GM12878 (cell line): Measurements from ENCODE around the gene SPPL3. TPM values are rescaled to one million over a fixed set of nuclear protein-coding genes. Genes with fewer than 3 reads are reported as not detected.
A peak's percentile ranks its signal among the peaks of the same experiment; 100 is the strongest.

Source experiments
- ATAC-seq: fragments of 200-7000 bp; cut with Tn5 transposase; 3 replicates; pipeline ENCODE4 v1.9.1; 2020; ENCODE audit warnings: mild to moderate bottlenecking, moderate library complexity
- BruUV-seq: library from RNA; stranded (reverse); fragments of 400-500 nt; replicated peaks from 2 replicates; lab custom pipeline; 2021; lab: Mats Ljungman, UMichigan
- CTCF ChIA-PET: fragments of 300-600 bp; sonication (Branson Sonifier 250); formaldehyde crosslinking; extraction: SDS; loops from one replicate; lab custom pipeline; 2021; ENCODE audit warnings: inconsistent platforms; lab: Yijun Ruan, JAX
- POLR2A ChIA-PET: fragments of 350-600 bp; formaldehyde crosslinking; extraction: SDS; loops from one replicate; lab custom pipeline; 2021; ENCODE audit warnings: inconsistent platforms; lab: Charles Lee
- RAD21 ChIA-PET: fragments of 300-600 bp; sonication (Branson Sonifier 250); formaldehyde crosslinking; loops from one replicate; lab custom pipeline; 2023; ENCODE audit warnings: antibody characterized with exemption; ENCODE audit not compliant: unreplicated experiment; lab: Charles Lee
- SMC1A ChIA-PET: fragments of 300-600 bp; sonication (Branson Sonifier 250); formaldehyde crosslinking; loops from one replicate; lab custom pipeline; 2023; ENCODE audit not compliant: unreplicated experiment, uncharacterized antibody; lab: Charles Lee
- DNase-seq: peaks from one replicate; pipeline ENCODE4 v3.0.0-alpha.2; 2011; ENCODE audit warnings: low read depth, low spot score
- FAIRE-seq: peaks from 3 replicates; lab custom pipeline; 2011; peaks lifted over from hg19 to GRCh38; lab: Jason Lieb, UNC
- H2AFZ ChIP-seq: 2 replicates; pipeline ENCODE4 v1.6.0; 2011; ENCODE audit warnings: low read depth, low read length, control low read depth; ENCODE audit not compliant: control insufficient read depth
- H3K27ac ChIP-seq: 2 replicates; pipeline ENCODE4 v1.5.1; 2011; ENCODE audit warnings: control low read depth; ENCODE audit not compliant: control insufficient read depth, insufficient read depth
- H3K27me3 ChIP-seq, 2 experiments: replicated peaks in 1 of 2; 2 replicates each; pipeline versions ENCODE4 v1.6.0 to v1.6.1; 2011; ENCODE audit warnings: low read length in 1 of 2; ENCODE audit not compliant: control insufficient read depth in 2 of 2, insufficient read depth in 2 of 2
- H3K36me3 ChIP-seq, 2 experiments: 2 replicates each; pipeline ENCODE4 v1.5.1; 2011; ENCODE audit warnings: low read length in 1 of 2; ENCODE audit not compliant: control insufficient read depth in 2 of 2, insufficient read depth in 2 of 2
- H3K4me1 ChIP-seq: 2 replicates; pipeline ENCODE4 v1.6.1; 2011; ENCODE audit warnings: mild to moderate bottlenecking, low read length, moderate library complexity, mixed read lengths; ENCODE audit not compliant: control insufficient read depth, insufficient read depth
- H3K4me2 ChIP-seq: 2 replicates; pipeline ENCODE4 v1.6.0; 2011; ENCODE audit warnings: control low read depth; ENCODE audit not compliant: control insufficient read depth, insufficient read depth
- H3K4me3 ChIP-seq: fragments of 200-600 bp; sonication (generic); 2 replicates; pipeline ENCODE4 v1.5.1; 2016
- H3K79me2 ChIP-seq: 2 replicates; pipeline ENCODE4 v1.6.0; 2011; ENCODE audit warnings: low read length; ENCODE audit not compliant: control insufficient read depth, insufficient read depth
- H3K9ac ChIP-seq: 2 replicates; pipeline ENCODE4 v1.8.0; 2011; ENCODE audit warnings: low read length, control low read depth, mixed read lengths; ENCODE audit not compliant: control insufficient read depth, insufficient read depth
- H3K9me3 ChIP-seq: replicated peaks from 3 replicates; pipeline ENCODE4 v1.5.1; 2011; ENCODE audit warnings: mild to moderate bottlenecking, low read length; ENCODE audit not compliant: control insufficient read depth, insufficient read depth
- H4K20me1 ChIP-seq: 2 replicates; pipeline ENCODE4 v1.6.0; 2011; ENCODE audit not compliant: control insufficient read depth, insufficient read depth
- ASH2L ChIP-seq: fragments of 300-600, 200-600 bp; sonication (generic); IDR thresholded peaks from 2 replicates; pipeline ENCODE4 v1.6.1; 2017; ENCODE audit warnings: low read depth, mild to moderate bottlenecking, borderline replicate concordance
- ATF7 ChIP-seq: fragments of 450-650 bp; IDR thresholded peaks from 2 replicates; pipeline ENCODE4 v1.6.1; 2016; ENCODE audit warnings: low read depth, mild to moderate bottlenecking
- CEBPZ ChIP-seq: fragments of 150-350 bp; IDR thresholded peaks from 2 replicates; pipeline ENCODE4 v1.6.1; 2016; ENCODE audit warnings: low read depth, low read length
- CHD4 ChIP-seq: fragments of 200-600 bp; sonication (generic); IDR thresholded peaks from 2 replicates; pipeline ENCODE4 v1.6.1; 2016; ENCODE audit warnings: mild to moderate bottlenecking
- EED ChIP-seq: sonication (generic); IDR thresholded peaks from 2 replicates; pipeline ENCODE4 v1.6.1; 2016; ENCODE audit warnings: antibody characterized with exemption, low read depth
- JUNB ChIP-seq: IDR thresholded peaks from 2 replicates; pipeline ENCODE4 v1.6.1; 2016; ENCODE audit warnings: antibody characterized with exemption, mild to moderate bottlenecking
- NFIC ChIP-seq: IDR thresholded peaks from 2 replicates; pipeline ENCODE4 v1.6.1; 2012; ENCODE audit warnings: low read depth, mild to moderate bottlenecking, inconsistent platforms, low read length, moderate library complexity
- RCOR1 ChIP-seq: conservative IDR thresholded peaks from 2 replicates; pipeline ENCODE4 v1.6.1; 2012; ENCODE audit warnings: low read depth, low read length, improper control_type of control experiment
- WGBS: methylation state at CpG from one replicate; pipeline ENCODE4 v1.1.6; 2016; ENCODE audit warnings: low lambda C conversion rate; ENCODE audit not compliant: insufficient replicate concordance, insufficient coverage; ENCODE audit errors: missing lambda C conversion rate; 5-methylcytosine and 5-hydroxymethylcytosine counted together
- in situ Hi-C: fragments of 300-500 bp; cut with MboI; formaldehyde crosslinking; loops from 9 replicates; pipeline ENCODE4 v1.14.3; 2018; ENCODE audit warnings: mixed read lengths
- intact Hi-C: fragments of 100-400 bp; cut with micrococcal nuclease; formaldehyde crosslinking; loops from one replicate; pipeline ENCODE4 v1.14.2; 2022; ENCODE audit not compliant: unreplicated experiment
- polyA plus RNA-seq, 11 experiments: library from polyadenylated mRNA; depleted of rRNA in 4 of 11; unstranded in 6 of 11; stranded (reverse) in 5 of 11; fragments of >200 nt; fragmentation: Nextera tagmentation in 4 of 11; fragmentation: Illumina TruSeq in 1 of 11; extraction: Ambion mirVana in 4 of 11; extraction: Trizol in 1 of 11; gene quantifications; 1 replicate in 1 of 11; 2 replicates in 10 of 11; pipeline versions ENCODE4 v1.2.1 to v1.2.3, GENCODE V29; 2011 to 2016; ENCODE audit warnings: inconsistent platforms in 2 of 11, missing spikeins in 2 of 11, low read depth in 1 of 11
- total RNA-seq, 4 experiments: library from RNA; depleted of rRNA in 3 of 4; stranded (reverse); fragments of >200 nt in 3 of 4; fragmentation: Illumina TruSeq in 1 of 4; extraction: Trizol in 1 of 4; gene quantifications; 2 replicates each; pipeline versions ENCODE4 v1.2.1 to v1.2.3, GENCODE V29; 2013 to 2021

The SPPL3 gene
- total and polyA plus RNA-seq, 10 of the 15 experiments (the other 5 are each of a cell fraction or from before 2014, with no cell fraction given) = 4.3 to 45.5 (median 11.7) TPM

- Histone ChIP-seq H2AFZ (peak overlapping the region; percentile 58), H4K20me1 (no peaks in the 10 kb centered on the region), H3K27me3 (no peaks in the 10 kb centered on the region), H3K36me3 (no peaks in the 10 kb centered on the region), H3K4me2 (0 out of 2 replicates have a peak overlapping the region, but pooled peaks have one; percentile 12), H3K9me3 (no peaks in the 10 kb centered on the region), H3K27ac (no peak overlapping the region), H3K4me3 (no peak overlapping the region), H3K79me2 (no peaks in the 10 kb centered on the region), H3K4me1 (peaks cover 3% of the 10 kb centered on the region; the same call in 1 of the 2 replicates), H3K9ac (no peak overlapping the region)
- ChIA-PET RAD21 (interaction anchor here (1.2 to 4.0 kb wide), 2 partner anchors 62 kb away, joined by 3 to 14 read pairs; no protein-coding TSS in a partner anchor), POLR2A (interaction anchor here (0.6 to 1.0 kb wide), 3 partner anchors 10 to 18 kb away, joined by 3 read pairs; no protein-coding TSS in a partner anchor), SMC1A (interaction anchor here (1.0 to 4.9 kb wide), 8 partner anchors 18 to 212 kb away, joined by 3 to 19 read pairs (median 4); no protein-coding TSS in a partner anchor), CTCF (interaction anchor here (0.6 to 1.2 kb wide), 3 partner anchors 17 to 480 kb away, joined by 3 read pairs; no protein-coding TSS in a partner anchor)
- in situ Hi-C loops = no loop called here
- 0% methylated on average over 5 of the region's 5 CpGs for WGBS
- intact Hi-C loops = no loop called here
- no TSS peak for BruUV-seq
- FAIRE-seq (no peak), ATAC-seq (peak; percentile 88), DNase-seq (no peak)
- TF ChIP-seq JUNB = peak; percentile 66
- TF ChIP-seq ATF7 = 0 out of 2 replicates have a peak, but pooled peaks have one; percentile 13
- no peak for TF ChIP-seq RCOR1
- TF ChIP-seq EED = 0 out of 2 replicates have a peak, but pooled peaks have one; percentile 55
- 0 out of 2 replicates have a peak, but pooled peaks have one; percentile 33 for TF ChIP-seq NFIC
- TF ChIP-seq CEBPZ = no peak
- no peak for TF ChIP-seq CHD4
- no peak for TF ChIP-seq ASH2L
Measured at GRCh38 chr12:120909633-120910298, 5.6 kb upstream of the SPPL3 start.
